Measurements from ENCODE around the gene PRKCG. TPM values are rescaled to one million over a fixed set of nuclear protein-coding genes. Genes with fewer than 3 reads are reported as not detected.

The PRKCG gene
- total and polyA plus RNA-seq, 4 donors = 0.02 to 0.63 (median 0.18) TPM; not detected in 1

DNA sequence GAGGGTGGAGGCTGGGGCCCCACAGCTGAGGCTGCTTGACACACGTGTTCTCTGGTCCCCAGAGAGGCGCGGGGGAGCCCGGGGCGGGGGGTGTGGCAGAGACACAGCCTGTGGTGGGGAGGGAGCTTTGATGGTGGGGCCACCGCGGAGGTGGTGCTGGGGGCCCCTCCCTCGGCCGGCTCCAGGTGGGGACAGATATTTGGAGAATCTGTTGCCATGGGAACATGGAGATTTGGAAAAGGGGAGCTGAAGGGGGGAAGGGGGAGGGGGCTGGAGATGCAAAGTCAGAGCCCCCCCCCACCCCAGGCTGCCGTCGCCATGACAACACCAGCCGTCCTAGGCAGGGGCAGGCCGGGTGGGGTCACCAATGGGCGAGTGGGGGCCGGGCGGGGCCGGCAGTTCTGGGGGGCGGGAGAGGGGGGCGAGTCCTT is 1.2 kb downstream of the PRKCG start:
- TF ChIP-seq, protein P1, sequence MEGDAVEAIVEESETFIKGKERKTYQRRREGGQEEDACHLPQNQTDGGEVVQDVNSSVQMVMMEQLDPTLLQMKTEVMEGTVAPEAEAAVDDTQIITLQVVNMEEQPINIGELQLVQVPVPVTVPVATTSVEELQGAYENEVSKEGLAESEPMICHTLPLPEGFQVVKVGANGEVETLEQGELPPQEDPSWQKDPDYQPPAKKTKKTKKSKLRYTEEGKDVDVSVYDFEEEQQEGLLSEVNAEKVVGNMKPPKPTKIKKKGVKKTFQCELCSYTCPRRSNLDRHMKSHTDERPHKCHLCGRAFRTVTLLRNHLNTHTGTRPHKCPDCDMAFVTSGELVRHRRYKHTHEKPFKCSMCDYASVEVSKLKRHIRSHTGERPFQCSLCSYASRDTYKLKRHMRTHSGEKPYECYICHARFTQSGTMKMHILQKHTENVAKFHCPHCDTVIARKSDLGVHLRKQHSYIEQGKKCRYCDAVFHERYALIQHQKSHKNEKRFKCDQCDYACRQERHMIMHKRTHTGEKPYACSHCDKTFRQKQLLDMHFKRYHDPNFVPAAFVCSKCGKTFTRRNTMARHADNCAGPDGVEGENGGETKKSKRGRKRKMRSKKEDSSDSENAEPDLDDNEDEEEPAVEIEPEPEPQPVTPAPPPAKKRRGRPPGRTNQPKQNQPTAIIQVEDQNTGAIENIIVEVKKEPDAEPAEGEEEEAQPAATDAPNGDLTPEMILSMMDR (IDR thresholded peaks at IDR 0.05; ENCODE audit: control extremely low read depth, extremely low read depth) = no peak
- Histone ChIP-seq H3K27me3 (ENCODE audit: control insufficient read depth in 3 of 3, insufficient read depth in 3 of 3, low read length in 2 of 3) (peaks cover 2 to 49% (median 41%) of the 10 kb centered on the region in 3 donors), H3K9me3 (ENCODE audit: control insufficient read depth in 4 of 4, insufficient read depth in 3 of 4, low read length in 3 of 4) (no peaks in the 10 kb centered on the region), H3K36me3 (ENCODE audit: control insufficient read depth in 4 of 4, insufficient read depth in 4 of 4, low read length in 4 of 4) (no peaks in the 10 kb centered on the region), H3K27ac (ENCODE audit: low read depth in 1 of 2, low read length in 1 of 2) (no peak overlapping the region), H3K9ac (ENCODE audit: insufficient read depth in 1 of 2, low read length in 2 of 2) (no peak overlapping the region), H3K4me3 (no peak overlapping the region), H3K4me1 (ENCODE audit: control insufficient read depth in 5 of 5, insufficient read depth in 5 of 5, low read length in 5 of 5) (peaks cover 0 to 13% (median 8%) of the 10 kb centered on the region in 5 donors)
- WGBS, 2 donors = 3 to 6% methylated on average over 19 of the region's 19 CpGs
- no peak for ATAC-seq (ENCODE audit: insufficient read depth, low FRiP score)
- no peak for DNase-seq

DNA sequence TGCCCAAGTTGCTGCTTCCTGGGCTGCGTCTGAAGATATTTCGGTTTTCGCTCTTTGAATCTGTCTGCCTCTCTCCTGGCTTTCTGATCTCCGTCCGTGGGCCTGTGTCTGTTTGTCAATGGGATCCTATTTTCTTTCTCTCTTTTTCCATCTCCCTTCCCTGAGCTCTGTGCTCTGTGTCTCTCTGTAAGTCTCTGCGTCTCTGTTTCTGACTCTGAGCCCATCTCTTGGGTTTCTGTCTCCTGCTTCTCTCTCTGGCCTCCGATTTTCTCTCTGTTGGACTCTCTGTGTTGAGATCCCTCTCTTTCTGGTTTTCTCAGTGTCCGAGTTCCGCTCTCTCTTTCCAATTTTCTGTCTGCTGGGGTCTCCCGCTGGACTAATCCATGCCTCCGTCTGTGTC is 1.7 kb downstream of the PRKCG start:
- H3K9ac ChIP-seq (ENCODE audit: insufficient read depth in 1 of 2, low read length in 2 of 2) = no peak overlapping the region
- TF ChIP-seq, protein P1 (IDR thresholded peaks at IDR 0.05; ENCODE audit: control extremely low read depth, extremely low read depth) = no peak
- no peaks in the 10 kb centered on the region for H3K9me3 ChIP-seq (ENCODE audit: control insufficient read depth in 4 of 4, insufficient read depth in 3 of 4, low read length in 3 of 4)
- H3K4me1 ChIP-seq (ENCODE audit: control insufficient read depth in 5 of 5, insufficient read depth in 5 of 5, low read length in 5 of 5) = peaks cover 0 to 12% (median 6%) of the 10 kb centered on the region in 5 donors
- H3K27ac ChIP-seq (ENCODE audit: low read depth in 1 of 2, low read length in 1 of 2) = no peak overlapping the region
- peaks cover 2 to 49% (median 41%) of the 10 kb centered on the region in 3 donors for H3K27me3 ChIP-seq (ENCODE audit: control insufficient read depth in 3 of 3, insufficient read depth in 3 of 3, low read length in 2 of 3)
- ATAC-seq (ENCODE audit: insufficient read depth, low FRiP score) (no peak), DNase-seq (no peak)
- H3K36me3 ChIP-seq (ENCODE audit: control insufficient read depth in 4 of 4, insufficient read depth in 4 of 4, low read length in 4 of 4) = no peaks in the 10 kb centered on the region
- no peak overlapping the region for H3K4me3 ChIP-seq
- 21 to 22% methylated on average over 11 of the region's 11 CpGs for WGBS, 2 donors

DNA sequence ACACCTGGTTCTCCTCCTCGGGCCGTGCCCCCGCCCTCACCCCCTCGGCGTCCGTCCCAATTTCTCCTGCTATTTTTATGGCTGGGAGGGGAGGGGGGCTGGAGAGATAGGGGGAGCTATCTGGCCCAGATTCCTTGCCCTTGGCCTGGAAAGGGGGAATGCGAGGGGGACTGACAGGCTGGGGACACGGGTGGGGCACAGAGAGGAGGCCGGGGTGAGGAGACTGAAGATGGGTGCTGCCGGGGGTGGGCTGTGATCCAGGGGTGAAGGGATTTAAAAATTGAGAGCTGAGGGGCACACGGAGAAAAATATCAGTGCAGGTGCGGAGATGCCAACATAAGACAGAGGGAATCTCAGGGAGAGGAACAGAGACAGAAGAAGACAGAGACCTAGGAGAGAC is 2.3 kb downstream of the PRKCG start:
- TF ChIP-seq, protein P1 (IDR thresholded peaks at IDR 0.05; ENCODE audit: control extremely low read depth, extremely low read depth) = no peak
- 24 to 37% methylated on average over 12 of the region's 12 CpGs for WGBS, 2 donors
- Histone ChIP-seq H3K36me3 (ENCODE audit: control insufficient read depth in 4 of 4, insufficient read depth in 4 of 4, low read length in 4 of 4) (no peaks in the 10 kb centered on the region), H3K27ac (ENCODE audit: low read depth in 1 of 2, low read length in 1 of 2) (no peak overlapping the region), H3K9ac (ENCODE audit: insufficient read depth in 1 of 2, low read length in 2 of 2) (no peak overlapping the region), H3K4me1 (ENCODE audit: control insufficient read depth in 5 of 5, insufficient read depth in 5 of 5, low read length in 5 of 5) (peaks cover 0 to 11% (median 4%) of the 10 kb centered on the region in 5 donors), H3K4me3 (no peak overlapping the region), H3K27me3 (ENCODE audit: control insufficient read depth in 3 of 3, insufficient read depth in 3 of 3, low read length in 2 of 3) (peaks cover 2 to 49% (median 41%) of the 10 kb centered on the region in 3 donors), H3K9me3 (ENCODE audit: control insufficient read depth in 4 of 4, insufficient read depth in 3 of 4, low read length in 3 of 4) (no peaks in the 10 kb centered on the region)
- DNase-seq (no peak), ATAC-seq (ENCODE audit: insufficient read depth, low FRiP score) (no peak)

DNA sequence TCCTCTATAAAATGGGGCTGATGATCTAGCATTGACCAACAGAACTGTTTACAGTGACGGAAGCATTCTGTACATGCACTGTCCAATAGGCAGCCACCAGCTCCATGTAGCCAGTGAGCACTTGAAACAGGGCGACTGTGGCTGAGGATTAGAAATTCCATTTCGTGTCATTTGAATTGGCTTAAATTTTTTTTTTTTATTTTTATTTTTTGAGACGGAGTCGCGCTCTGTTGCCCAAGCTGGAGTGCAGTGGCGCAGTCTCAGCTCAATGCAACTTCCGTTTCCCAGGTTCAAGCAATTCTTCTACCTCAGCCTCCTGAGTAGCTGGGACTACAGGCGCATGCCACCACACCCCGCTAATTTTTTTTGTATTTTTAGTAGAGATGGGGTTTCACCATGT is 3.0 kb downstream of the PRKCG start:
- WGBS, 2 donors = 91 to 95% methylated on average over 10 of the region's 10 CpGs
- H3K9me3 ChIP-seq (ENCODE audit: control insufficient read depth in 4 of 4, insufficient read depth in 3 of 4, low read length in 3 of 4) = no peaks in the 10 kb centered on the region
- H3K36me3 ChIP-seq (ENCODE audit: control insufficient read depth in 4 of 4, insufficient read depth in 4 of 4, low read length in 4 of 4) = no peaks in the 10 kb centered on the region
- H3K27me3 ChIP-seq (ENCODE audit: control insufficient read depth in 3 of 3, insufficient read depth in 3 of 3, low read length in 2 of 3) = peaks cover 2 to 49% (median 36%) of the 10 kb centered on the region in 3 donors
- no peak for ATAC-seq (ENCODE audit: insufficient read depth, low FRiP score)
- no peak for DNase-seq
- H3K4me1 ChIP-seq (ENCODE audit: control insufficient read depth in 5 of 5, insufficient read depth in 5 of 5, low read length in 5 of 5) = peaks cover 0 to 11% (median 3%) of the 10 kb centered on the region in 5 donors
- no peak overlapping the region for H3K4me3 ChIP-seq
- H3K27ac ChIP-seq (ENCODE audit: low read depth in 1 of 2, low read length in 1 of 2) = no peak overlapping the region
- TF ChIP-seq, protein P1 (IDR thresholded peaks at IDR 0.05; ENCODE audit: control extremely low read depth, extremely low read depth) = no peak
- H3K9ac ChIP-seq (ENCODE audit: insufficient read depth in 1 of 2, low read length in 2 of 2) = no peak overlapping the region

Measured in lung (tissue), 12 donors.